GM12878 (cell line): ENCODE results near the gene COL25A1. TPM values are rescaled to one million over a fixed set of nuclear protein-coding genes. Genes with fewer than 3 reads are reported as not detected.

ENCODE experiments used
- ATAC-seq: fragments of 200-7000 bp; cut with Tn5 transposase; 3 replicates; pipeline ENCODE4 v1.9.1; 2020; ENCODE audit warnings: mild to moderate bottlenecking, moderate library complexity
- BruUV-seq: library from RNA; stranded (reverse); fragments of 400-500 nt; replicated peaks from 2 replicates; lab custom pipeline; 2021; lab: Mats Ljungman, UMichigan
- CTCF ChIA-PET: fragments of 300-600 bp; sonication (Branson Sonifier 250); formaldehyde crosslinking; extraction: SDS; loops from one replicate; lab custom pipeline; 2021; ENCODE audit warnings: inconsistent platforms; lab: Yijun Ruan, JAX
- POLR2A ChIA-PET: fragments of 350-600 bp; formaldehyde crosslinking; extraction: SDS; loops from one replicate; lab custom pipeline; 2021; ENCODE audit warnings: inconsistent platforms; lab: Charles Lee
- RAD21 ChIA-PET: fragments of 300-600 bp; sonication (Branson Sonifier 250); formaldehyde crosslinking; loops from one replicate; lab custom pipeline; 2023; ENCODE audit warnings: antibody characterized with exemption; ENCODE audit not compliant: unreplicated experiment; lab: Charles Lee
- SMC1A ChIA-PET: fragments of 300-600 bp; sonication (Branson Sonifier 250); formaldehyde crosslinking; loops from one replicate; lab custom pipeline; 2023; ENCODE audit not compliant: unreplicated experiment, uncharacterized antibody; lab: Charles Lee
- DNase-seq: peaks from one replicate; pipeline ENCODE4 v3.0.0-alpha.2; 2011; ENCODE audit warnings: low read depth, low spot score
- FAIRE-seq: peaks from 3 replicates; lab custom pipeline; 2011; peaks lifted over from hg19 to GRCh38; lab: Jason Lieb, UNC
- H2AFZ ChIP-seq: 2 replicates; pipeline ENCODE4 v1.6.0; 2011; ENCODE audit warnings: low read depth, low read length, control low read depth; ENCODE audit not compliant: control insufficient read depth
- H3K27ac ChIP-seq: 2 replicates; pipeline ENCODE4 v1.5.1; 2011; ENCODE audit warnings: control low read depth; ENCODE audit not compliant: control insufficient read depth, insufficient read depth
- H3K27me3 ChIP-seq, 2 experiments: replicated peaks in 1 of 2; 2 replicates each; pipeline versions ENCODE4 v1.6.0 to v1.6.1; 2011; ENCODE audit warnings: low read length in 1 of 2; ENCODE audit not compliant: control insufficient read depth in 2 of 2, insufficient read depth in 2 of 2
- H3K36me3 ChIP-seq, 2 experiments: 2 replicates each; pipeline ENCODE4 v1.5.1; 2011; ENCODE audit warnings: low read length in 1 of 2; ENCODE audit not compliant: control insufficient read depth in 2 of 2, insufficient read depth in 2 of 2
- H3K4me1 ChIP-seq: 2 replicates; pipeline ENCODE4 v1.6.1; 2011; ENCODE audit warnings: mild to moderate bottlenecking, low read length, moderate library complexity, mixed read lengths; ENCODE audit not compliant: control insufficient read depth, insufficient read depth
- H3K4me2 ChIP-seq: 2 replicates; pipeline ENCODE4 v1.6.0; 2011; ENCODE audit warnings: control low read depth; ENCODE audit not compliant: control insufficient read depth, insufficient read depth
- H3K4me3 ChIP-seq: fragments of 200-600 bp; sonication (generic); 2 replicates; pipeline ENCODE4 v1.5.1; 2016
- H3K79me2 ChIP-seq: 2 replicates; pipeline ENCODE4 v1.6.0; 2011; ENCODE audit warnings: low read length; ENCODE audit not compliant: control insufficient read depth, insufficient read depth
- H3K9ac ChIP-seq: 2 replicates; pipeline ENCODE4 v1.8.0; 2011; ENCODE audit warnings: low read length, control low read depth, mixed read lengths; ENCODE audit not compliant: control insufficient read depth, insufficient read depth
- H3K9me3 ChIP-seq: replicated peaks from 3 replicates; pipeline ENCODE4 v1.5.1; 2011; ENCODE audit warnings: mild to moderate bottlenecking, low read length; ENCODE audit not compliant: control insufficient read depth, insufficient read depth
- H4K20me1 ChIP-seq: 2 replicates; pipeline ENCODE4 v1.6.0; 2011; ENCODE audit not compliant: control insufficient read depth, insufficient read depth
- CREM ChIP-seq: IDR thresholded peaks from 2 replicates; pipeline ENCODE4 v1.6.1; 2014; ENCODE audit warnings: antibody characterized with exemption, low read depth
- POLR2AphosphoS2 ChIP-seq: IDR thresholded peaks from 2 replicates; pipeline ENCODE4 v1.6.1; 2011; ENCODE audit warnings: low read depth, mild to moderate bottlenecking, low read length, improper control_type of control experiment, moderate library complexity
- RAD51 ChIP-seq: fragments of 450-650 bp; IDR thresholded peaks from 2 replicates; pipeline ENCODE4 v1.6.1; 2016; ENCODE audit warnings: moderate library complexity, mild to moderate bottlenecking, inconsistent platforms
- SMAD5 ChIP-seq: IDR thresholded peaks from 2 replicates; pipeline ENCODE4 v1.6.1; 2016; ENCODE audit warnings: antibody characterized with exemption, low read depth
- SUZ12 ChIP-seq: fragments of 200-600 bp; sonication (generic); IDR thresholded peaks from one replicate; pipeline ENCODE4 v1.6.1; 2018; ENCODE audit warnings: antibody characterized with exemption, mild to moderate bottlenecking; ENCODE audit not compliant: unreplicated experiment
- TBL1XR1 ChIP-seq: IDR thresholded peaks from 2 replicates; pipeline ENCODE4 v1.6.1; 2012; ENCODE audit warnings: low read depth, low read length, improper control_type of control experiment
- WGBS: methylation state at CpG from one replicate; pipeline ENCODE4 v1.1.6; 2016; ENCODE audit warnings: low lambda C conversion rate; ENCODE audit not compliant: insufficient replicate concordance, insufficient coverage; ENCODE audit errors: missing lambda C conversion rate; 5-methylcytosine and 5-hydroxymethylcytosine counted together
- in situ Hi-C: fragments of 300-500 bp; cut with MboI; formaldehyde crosslinking; loops from 9 replicates; pipeline ENCODE4 v1.14.3; 2018; ENCODE audit warnings: mixed read lengths
- intact Hi-C: fragments of 100-400 bp; cut with micrococcal nuclease; formaldehyde crosslinking; loops from one replicate; pipeline ENCODE4 v1.14.2; 2022; ENCODE audit not compliant: unreplicated experiment
- polyA plus RNA-seq, 11 experiments: library from polyadenylated mRNA; depleted of rRNA in 4 of 11; unstranded in 6 of 11; stranded (reverse) in 5 of 11; fragments of >200 nt; fragmentation: Nextera tagmentation in 4 of 11; fragmentation: Illumina TruSeq in 1 of 11; extraction: Ambion mirVana in 4 of 11; extraction: Trizol in 1 of 11; gene quantifications; 1 replicate in 1 of 11; 2 replicates in 10 of 11; pipeline versions ENCODE4 v1.2.1 to v1.2.3, GENCODE V29; 2011 to 2016; ENCODE audit warnings: inconsistent platforms in 2 of 11, missing spikeins in 2 of 11, low read depth in 1 of 11
- total RNA-seq, 4 experiments: library from RNA; depleted of rRNA in 3 of 4; stranded (reverse); fragments of >200 nt in 3 of 4; fragmentation: Illumina TruSeq in 1 of 4; extraction: Trizol in 1 of 4; gene quantifications; 2 replicates each; pipeline versions ENCODE4 v1.2.1 to v1.2.3, GENCODE V29; 2013 to 2021
- TF ChIP-seq, protein P1 (sequence below): fragments of 450-650 bp; IDR thresholded peaks from 2 replicates; pipeline ENCODE4 v1.6.1; 2017; ENCODE audit warnings: mild to moderate bottlenecking, moderate library complexity
- TF ChIP-seq, protein P2 (sequence below): fragments of 450-650 bp; conservative IDR thresholded peaks from 2 replicates; pipeline ENCODE4 v1.6.1; 2017; ENCODE audit warnings: mild to moderate bottlenecking, moderate library complexity
- TF ChIP-seq, protein P3 (sequence below): fragments of 450-650 bp; IDR thresholded peaks from 2 replicates; pipeline ENCODE4 v1.6.1; 2017; ENCODE audit warnings: low read depth, mild to moderate bottlenecking, moderate library complexity

The COL25A1 gene
- total and polyA plus RNA-seq, 10 of the 15 experiments (the other 5 are each of a cell fraction or from before 2014, with no cell fraction given): 0.01 to 0.26 (median 0.12) TPM; not detected in 6

DNA sequence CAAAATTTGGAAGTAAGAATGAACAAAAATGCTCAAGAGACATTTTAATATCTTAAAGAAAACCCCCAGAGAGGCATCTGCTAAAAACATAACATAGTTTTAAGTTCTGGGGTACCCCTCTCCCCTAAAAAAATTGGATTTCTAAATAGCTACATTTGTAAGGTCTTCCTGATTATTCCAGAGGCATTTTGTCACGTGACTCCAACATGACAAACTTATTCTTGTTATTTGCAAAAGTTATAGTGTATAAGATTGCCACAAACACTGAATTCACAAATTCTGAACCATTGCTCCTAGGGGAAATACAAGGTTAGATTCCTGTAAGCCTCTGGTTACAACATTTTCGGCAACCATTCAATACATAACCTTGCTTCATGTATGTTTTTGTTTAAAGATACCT, 73.4 kb downstream of the COL25A1 start:
- DNase-seq (no peak), FAIRE-seq (no peak), ATAC-seq (no peak)
- no peak overlapping the region for H3K9ac ChIP-seq
- TF ChIP-seq, protein P1, sequence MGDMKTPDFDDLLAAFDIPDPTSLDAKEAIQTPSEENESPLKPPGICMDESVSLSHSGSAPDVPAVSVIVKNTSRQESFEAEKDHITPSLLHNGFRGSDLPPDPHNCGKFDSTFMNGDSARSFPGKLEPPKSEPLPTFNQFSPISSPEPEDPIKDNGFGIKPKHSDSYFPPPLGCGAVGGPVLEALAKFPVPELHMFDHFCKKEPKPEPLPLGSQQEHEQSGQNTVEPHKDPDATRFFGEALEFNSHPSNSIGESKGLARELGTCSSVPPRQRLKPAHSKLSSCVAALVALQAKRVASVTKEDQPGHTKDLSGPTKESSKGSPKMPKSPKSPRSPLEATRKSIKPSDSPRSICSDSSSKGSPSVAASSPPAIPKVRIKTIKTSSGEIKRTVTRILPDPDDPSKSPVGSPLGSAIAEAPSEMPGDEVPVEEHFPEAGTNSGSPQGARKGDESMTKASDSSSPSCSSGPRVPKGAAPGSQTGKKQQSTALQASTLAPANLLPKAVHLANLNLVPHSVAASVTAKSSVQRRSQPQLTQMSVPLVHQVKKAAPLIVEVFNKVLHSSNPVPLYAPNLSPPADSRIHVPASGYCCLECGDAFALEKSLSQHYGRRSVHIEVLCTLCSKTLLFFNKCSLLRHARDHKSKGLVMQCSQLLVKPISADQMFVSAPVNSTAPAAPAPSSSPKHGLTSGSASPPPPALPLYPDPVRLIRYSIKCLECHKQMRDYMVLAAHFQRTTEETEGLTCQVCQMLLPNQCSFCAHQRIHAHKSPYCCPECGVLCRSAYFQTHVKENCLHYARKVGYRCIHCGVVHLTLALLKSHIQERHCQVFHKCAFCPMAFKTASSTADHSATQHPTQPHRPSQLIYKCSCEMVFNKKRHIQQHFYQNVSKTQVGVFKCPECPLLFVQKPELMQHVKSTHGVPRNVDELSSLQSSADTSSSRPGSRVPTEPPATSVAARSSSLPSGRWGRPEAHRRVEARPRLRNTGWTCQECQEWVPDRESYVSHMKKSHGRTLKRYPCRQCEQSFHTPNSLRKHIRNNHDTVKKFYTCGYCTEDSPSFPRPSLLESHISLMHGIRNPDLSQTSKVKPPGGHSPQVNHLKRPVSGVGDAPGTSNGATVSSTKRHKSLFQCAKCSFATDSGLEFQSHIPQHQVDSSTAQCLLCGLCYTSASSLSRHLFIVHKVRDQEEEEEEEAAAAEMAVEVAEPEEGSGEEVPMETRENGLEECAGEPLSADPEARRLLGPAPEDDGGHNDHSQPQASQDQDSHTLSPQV: no peak
- 0 out of 2 replicates have a peak, but pooled peaks have one; percentile 12 for TF ChIP-seq RAD51
- WGBS: 23% methylated on average over 2 of the region's 2 CpGs
- ChIA-PET POLR2A (no interaction called here), SMC1A (no interaction called here), CTCF (no interaction called here), RAD21 (no interaction called here)
- H3K4me3 ChIP-seq: no peak overlapping the region
- H4K20me1 ChIP-seq: no peaks in the 10 kb centered on the region
- no peaks in the 10 kb centered on the region; a peak in 1 of 4 replicates for H3K27me3 ChIP-seq
- no peaks in the 10 kb centered on the region for H3K79me2 ChIP-seq
- in situ Hi-C loops: no loop called here
- no peak overlapping the region for H2AFZ ChIP-seq
- H3K4me2 ChIP-seq: no peak overlapping the region
- BruUV-seq: no TSS peak
- H3K27ac ChIP-seq: no peak overlapping the region
- no peaks in the 10 kb centered on the region for H3K4me1 ChIP-seq
- H3K36me3 ChIP-seq: no peaks in the 10 kb centered on the region
- intact Hi-C loops: no loop called here
- no peaks in the 10 kb centered on the region for H3K9me3 ChIP-seq

DNA sequence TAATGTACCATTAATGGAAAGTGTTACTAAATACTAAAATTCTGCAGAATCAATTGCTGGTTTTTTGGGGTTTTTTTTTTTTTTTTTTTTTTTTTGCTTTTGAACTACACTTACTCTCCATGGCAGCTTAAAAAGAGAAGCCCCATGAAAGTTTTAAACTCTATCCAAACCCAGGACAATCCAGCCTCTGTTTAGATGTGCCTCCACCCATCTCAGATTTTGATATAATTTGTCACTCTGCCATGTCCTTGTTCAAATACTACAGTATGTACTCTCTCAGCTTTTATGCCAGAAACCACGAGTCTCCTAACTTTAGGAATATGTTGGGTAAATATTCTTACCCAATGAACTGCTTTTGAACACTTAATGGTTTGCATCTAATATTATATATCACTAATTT, 84.2 kb downstream of the COL25A1 start:
- Histone ChIP-seq H3K27ac (no peak overlapping the region), H3K9ac (no peak overlapping the region), H3K27me3 (no peaks in the 10 kb centered on the region), H3K79me2 (no peaks in the 10 kb centered on the region), H2AFZ (no peak overlapping the region), H3K9me3 (no peaks in the 10 kb centered on the region), H3K4me3 (no peak overlapping the region), H4K20me1 (no peaks in the 10 kb centered on the region), H3K4me1 (no peaks in the 10 kb centered on the region), H3K36me3 (no peaks in the 10 kb centered on the region), H3K4me2 (no peak overlapping the region)
- DNase-seq (no peak), FAIRE-seq (no peak), ATAC-seq (no peak)
- 0% methylated on average over 1 of the region's 1 CpG for WGBS
- in situ Hi-C loops (no loop called here), intact Hi-C loops (no loop called here)
- CTCF ChIA-PET: interaction anchor here (1.6 kb wide), 1 partner anchor 13 kb away, joined by 3 read pairs; no protein-coding TSS in a partner anchor
- POLR2A ChIA-PET: no interaction called here
- no TSS peak for BruUV-seq
- SMC1A ChIA-PET: interaction anchor here (1.4 to 3.3 kb wide), 3 partner anchors 9 to 114 kb away, joined by 5 to 13 read pairs (median 6); no protein-coding TSS in a partner anchor
- RAD21 ChIA-PET: interaction anchor here (0.6 kb wide), 1 partner anchor 285 kb away, joined by 3 read pairs; no protein-coding TSS in a partner anchor
- TF ChIP-seq CREM (no peak), TBL1XR1 (no peak), POLR2AphosphoS2 (no peak), SMAD5 (no peak), SUZ12 (no peak)
- TF ChIP-seq, protein P2, sequence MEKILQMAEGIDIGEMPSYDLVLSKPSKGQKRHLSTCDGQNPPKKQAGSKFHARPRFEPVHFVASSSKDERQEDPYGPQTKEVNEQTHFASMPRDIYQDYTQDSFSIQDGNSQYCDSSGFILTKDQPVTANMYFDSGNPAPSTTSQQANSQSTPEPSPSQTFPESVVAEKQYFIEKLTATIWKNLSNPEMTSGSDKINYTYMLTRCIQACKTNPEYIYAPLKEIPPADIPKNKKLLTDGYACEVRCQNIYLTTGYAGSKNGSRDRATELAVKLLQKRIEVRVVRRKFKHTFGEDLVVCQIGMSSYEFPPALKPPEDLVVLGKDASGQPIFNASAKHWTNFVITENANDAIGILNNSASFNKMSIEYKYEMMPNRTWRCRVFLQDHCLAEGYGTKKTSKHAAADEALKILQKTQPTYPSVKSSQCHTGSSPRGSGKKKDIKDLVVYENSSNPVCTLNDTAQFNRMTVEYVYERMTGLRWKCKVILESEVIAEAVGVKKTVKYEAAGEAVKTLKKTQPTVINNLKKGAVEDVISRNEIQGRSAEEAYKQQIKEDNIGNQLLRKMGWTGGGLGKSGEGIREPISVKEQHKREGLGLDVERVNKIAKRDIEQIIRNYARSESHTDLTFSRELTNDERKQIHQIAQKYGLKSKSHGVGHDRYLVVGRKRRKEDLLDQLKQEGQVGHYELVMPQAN: no peak
- TF ChIP-seq, protein P3, sequence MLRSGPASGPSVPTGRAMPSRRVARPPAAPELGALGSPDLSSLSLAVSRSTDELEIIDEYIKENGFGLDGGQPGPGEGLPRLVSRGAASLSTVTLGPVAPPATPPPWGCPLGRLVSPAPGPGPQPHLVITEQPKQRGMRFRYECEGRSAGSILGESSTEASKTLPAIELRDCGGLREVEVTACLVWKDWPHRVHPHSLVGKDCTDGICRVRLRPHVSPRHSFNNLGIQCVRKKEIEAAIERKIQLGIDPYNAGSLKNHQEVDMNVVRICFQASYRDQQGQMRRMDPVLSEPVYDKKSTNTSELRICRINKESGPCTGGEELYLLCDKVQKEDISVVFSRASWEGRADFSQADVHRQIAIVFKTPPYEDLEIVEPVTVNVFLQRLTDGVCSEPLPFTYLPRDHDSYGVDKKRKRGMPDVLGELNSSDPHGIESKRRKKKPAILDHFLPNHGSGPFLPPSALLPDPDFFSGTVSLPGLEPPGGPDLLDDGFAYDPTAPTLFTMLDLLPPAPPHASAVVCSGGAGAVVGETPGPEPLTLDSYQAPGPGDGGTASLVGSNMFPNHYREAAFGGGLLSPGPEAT: no peak
